ENCODE results near the gene ARHGAP36. TPM values are rescaled to one million over a fixed set of nuclear protein-coding genes. Genes with fewer than 3 reads are reported as not detected.

ARHGAP36 gene
- total and polyA plus RNA-seq, 2 donors (not counting 3 experiments of a cell fraction or from before 2014, with no cell fraction given), result not detected

GRCh38 chrX:131059246-131059645, 1.1 kb downstream of the ARHGAP36 start:
- FAIRE-seq, result no peak
- CTCF ChIA-PET, result no interaction called here

GRCh38 chrX:131060147-131060546, 2.0 kb downstream of the ARHGAP36 start:
- no peak overlapping the region for H3K4me3 ChIP-seq (replicated peaks in 1 of 3; ENCODE audit: insufficient read depth in 1 of 3, low read depth in 1 of 3, low read length in 3 of 3)
- no peak overlapping the region for H3K9ac ChIP-seq (replicated peaks; ENCODE audit: extremely low read depth, insufficient read depth, low read length)
- BruUV-seq (replicated peaks), result no TSS peak
- no peaks in the 10 kb centered on the region for H3K27me3 ChIP-seq (ENCODE audit: control insufficient read depth in 2 of 2, insufficient read depth in 2 of 2, low read length in 2 of 2)
- intact Hi-C loops (cut with micrococcal nuclease), result no loop called here
- no peaks in the 10 kb centered on the region for H3K36me3 ChIP-seq (ENCODE audit: control insufficient read depth in 2 of 2, extremely low read depth in 1 of 2, insufficient read depth in 2 of 2, low read length in 2 of 2)
- no peaks in the 10 kb centered on the region for H3K9me3 ChIP-seq (replicated peaks; ENCODE audit: control insufficient read depth, insufficient read depth, low read length)
- FAIRE-seq, result no peak
- H2AFZ ChIP-seq (ENCODE audit: low read depth, low read length), result no peak overlapping the region
- no peak for TF ChIP-seq MAX (IDR thresholded peaks at IDR 0.05; ENCODE audit: insufficient read depth, insufficient read length)
- TF ChIP-seq JUN (IDR thresholded peaks at IDR 0.05; ENCODE audit: borderline replicate concordance, insufficient read depth, insufficient read length, low read depth), result no peak
- TF ChIP-seq POLR2AphosphoS5 (IDR thresholded peaks at IDR 0.05; ENCODE audit: insufficient read depth, low read depth, low read length), result no peak
- TF ChIP-seq, protein P1, sequence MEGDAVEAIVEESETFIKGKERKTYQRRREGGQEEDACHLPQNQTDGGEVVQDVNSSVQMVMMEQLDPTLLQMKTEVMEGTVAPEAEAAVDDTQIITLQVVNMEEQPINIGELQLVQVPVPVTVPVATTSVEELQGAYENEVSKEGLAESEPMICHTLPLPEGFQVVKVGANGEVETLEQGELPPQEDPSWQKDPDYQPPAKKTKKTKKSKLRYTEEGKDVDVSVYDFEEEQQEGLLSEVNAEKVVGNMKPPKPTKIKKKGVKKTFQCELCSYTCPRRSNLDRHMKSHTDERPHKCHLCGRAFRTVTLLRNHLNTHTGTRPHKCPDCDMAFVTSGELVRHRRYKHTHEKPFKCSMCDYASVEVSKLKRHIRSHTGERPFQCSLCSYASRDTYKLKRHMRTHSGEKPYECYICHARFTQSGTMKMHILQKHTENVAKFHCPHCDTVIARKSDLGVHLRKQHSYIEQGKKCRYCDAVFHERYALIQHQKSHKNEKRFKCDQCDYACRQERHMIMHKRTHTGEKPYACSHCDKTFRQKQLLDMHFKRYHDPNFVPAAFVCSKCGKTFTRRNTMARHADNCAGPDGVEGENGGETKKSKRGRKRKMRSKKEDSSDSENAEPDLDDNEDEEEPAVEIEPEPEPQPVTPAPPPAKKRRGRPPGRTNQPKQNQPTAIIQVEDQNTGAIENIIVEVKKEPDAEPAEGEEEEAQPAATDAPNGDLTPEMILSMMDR (IDR thresholded peaks at IDR 0.05; ENCODE audit: extremely low read depth in 1 of 2, insufficient read depth in 1 of 2, low read depth in 1 of 2, low read length in 2 of 2), result no peak
- no peak for TF ChIP-seq GATA2 (IDR thresholded peaks at IDR 0.05; ENCODE audit: insufficient read depth, insufficient read length, low read depth, low read length)
- TF ChIP-seq FOS (IDR thresholded peaks at IDR 0.05; ENCODE audit: borderline replicate concordance, insufficient read depth, low read length), result no peak
- no peak for TF ChIP-seq MYC (IDR thresholded peaks at IDR 0.05; ENCODE audit: low read depth, low read length)
- no peak for TF ChIP-seq EZH2 (IDR thresholded peaks at IDR 0.05; ENCODE audit: borderline replicate concordance, low read depth, low read length, severe bottlenecking)
- no peak for TF ChIP-seq POLR2A (IDR thresholded peaks at IDR 0.05; ENCODE audit: low read depth, low read length)
- H3K79me2 ChIP-seq (ENCODE audit: control insufficient read depth, insufficient read depth, low read length), result no peaks in the 10 kb centered on the region
- H3K4me2 ChIP-seq (ENCODE audit: insufficient read depth, low read length), result no peak overlapping the region
- no peaks in the 10 kb centered on the region for H3K9me1 ChIP-seq (replicated peaks; ENCODE audit: control insufficient read depth, extremely low read depth, insufficient read depth, low read length)
- no peaks in the 10 kb centered on the region for H3K4me1 ChIP-seq (ENCODE audit: control insufficient read depth, extremely low read depth, insufficient read depth, low read length)
- dilution Hi-C loops (cut with MboI; ENCODE audit: extremely low pct_ligation_motif_present, low sequenced_read_pairs), result no loop called here
- ChIA-PET CTCF (no interaction called here), POLR2A (no interaction called here)
- DNase-seq (ENCODE audit: low read depth, low spot score), result no peak
- H4K20me1 ChIP-seq (replicated peaks; ENCODE audit: control insufficient read depth, extremely low read depth, insufficient read depth, low read length), result no peaks in the 10 kb centered on the region
- H3K27ac ChIP-seq (ENCODE audit: insufficient read depth, low read depth, low read length), result no peak overlapping the region

More at GRCh38 chrX:131059246-131059645, 1.1 kb downstream of the ARHGAP36 start:
- Histone ChIP-seq H3K27me3 (ENCODE audit: control insufficient read depth in 2 of 2, insufficient read depth in 2 of 2, low read length in 2 of 2) (no peaks in the 10 kb centered on the region), H3K9me3 (replicated peaks; ENCODE audit: control insufficient read depth, insufficient read depth, low read length) (no peaks in the 10 kb centered on the region), H3K4me3 (replicated peaks in 1 of 3; ENCODE audit: insufficient read depth in 1 of 3, low read depth in 1 of 3, low read length in 3 of 3) (no peak overlapping the region), H3K9me1 (replicated peaks; ENCODE audit: control insufficient read depth, extremely low read depth, insufficient read depth, low read length) (no peaks in the 10 kb centered on the region), H3K79me2 (ENCODE audit: control insufficient read depth, insufficient read depth, low read length) (no peaks in the 10 kb centered on the region), H3K9ac (replicated peaks; ENCODE audit: extremely low read depth, insufficient read depth, low read length) (no peak overlapping the region), H3K27ac (ENCODE audit: insufficient read depth, low read depth, low read length) (no peak overlapping the region), H3K4me2 (ENCODE audit: insufficient read depth, low read length) (no peak overlapping the region), H3K4me1 (ENCODE audit: control insufficient read depth, extremely low read depth, insufficient read depth, low read length) (no peaks in the 10 kb centered on the region), H3K36me3 (ENCODE audit: control insufficient read depth in 2 of 2, extremely low read depth in 1 of 2, insufficient read depth in 2 of 2, low read length in 2 of 2) (no peaks in the 10 kb centered on the region), H2AFZ (ENCODE audit: low read depth, low read length) (no peak overlapping the region), H4K20me1 (replicated peaks; ENCODE audit: control insufficient read depth, extremely low read depth, insufficient read depth, low read length) (no peaks in the 10 kb centered on the region)
- no peak for DNase-seq (ENCODE audit: low read depth, low spot score)
- POLR2A ChIA-PET, result no interaction called here
- intact Hi-C loops (cut with micrococcal nuclease) (no loop called here), dilution Hi-C loops (cut with MboI; ENCODE audit: extremely low pct_ligation_motif_present, low sequenced_read_pairs) (no loop called here)
- TF ChIP-seq JUN (IDR thresholded peaks at IDR 0.05; ENCODE audit: borderline replicate concordance, insufficient read depth, insufficient read length, low read depth), result no peak
- TF ChIP-seq GATA2 (IDR thresholded peaks at IDR 0.05; ENCODE audit: insufficient read depth, insufficient read length, low read depth, low read length), result no peak
- no peak for TF ChIP-seq POLR2AphosphoS5 (IDR thresholded peaks at IDR 0.05; ENCODE audit: insufficient read depth, low read depth, low read length)
- no peak for TF ChIP-seq MAX (IDR thresholded peaks at IDR 0.05; ENCODE audit: insufficient read depth, insufficient read length)
- no peak for TF ChIP-seq EZH2 (IDR thresholded peaks at IDR 0.05; ENCODE audit: borderline replicate concordance, low read depth, low read length, severe bottlenecking)
- no peak for TF ChIP-seq MYC (IDR thresholded peaks at IDR 0.05; ENCODE audit: low read depth, low read length)
- TF ChIP-seq POLR2A (IDR thresholded peaks at IDR 0.05; ENCODE audit: low read depth, low read length), result no peak
- no TSS peak for BruUV-seq (replicated peaks)

All from endothelial cell of umbilical vein (primary cell).